Measurements from ENCODE around the gene LEO1.

The LEO1 gene

DNA sequence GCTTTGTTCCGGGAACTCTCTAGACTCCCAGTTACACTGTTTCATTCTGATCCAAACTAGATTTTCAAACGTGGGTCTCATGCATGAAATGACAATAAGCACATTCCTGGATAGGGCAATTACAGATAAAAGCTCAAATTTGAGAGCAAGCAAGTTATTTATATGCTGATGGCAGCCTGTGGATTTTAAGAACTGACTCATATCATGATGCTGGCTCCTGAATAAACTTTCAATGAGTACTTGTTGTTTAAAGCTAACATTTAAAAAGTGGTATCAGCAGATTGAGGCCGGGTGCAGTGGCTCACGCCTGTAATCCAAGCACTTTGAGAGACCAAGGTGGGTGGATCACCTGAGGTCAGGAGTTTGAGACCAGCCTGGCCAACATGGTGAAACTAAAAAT, 66.6 kb downstream of the LEO1 start:
- TF ChIP-seq EZH2 (IDR thresholded peaks at IDR 0.05; ENCODE audit: borderline replicate concordance, low read length) (no peak), CTCF (IDR thresholded peaks at IDR 0.05; ENCODE audit: low read length) (no peak)
- H3K79me2 ChIP-seq (ENCODE audit: insufficient read depth, low read length), result no peaks in the 10 kb centered on the region
- H3F3A ChIP-seq (ENCODE audit: insufficient read depth, low read length), result no peaks in the 10 kb centered on the region

DNA sequence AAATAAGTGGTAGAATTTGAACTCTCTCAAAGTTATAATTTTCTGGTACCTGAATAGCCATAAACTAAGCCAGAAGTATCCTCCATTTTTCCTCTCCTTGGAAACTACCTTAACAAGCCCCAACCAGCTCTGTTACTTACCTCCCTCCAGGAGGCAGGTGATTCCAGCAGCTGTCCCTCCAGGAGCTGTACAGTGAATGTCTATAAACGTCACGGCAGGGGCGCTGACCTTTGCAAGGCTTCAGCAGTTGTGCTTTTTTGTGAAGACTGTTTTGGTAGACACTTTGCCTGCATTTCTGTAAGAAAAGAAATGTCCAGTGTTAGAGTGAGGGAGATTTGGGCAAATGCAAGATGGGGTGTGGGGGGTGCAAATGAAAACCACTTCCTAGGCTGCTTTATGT, 67.2 kb downstream of the LEO1 start:
- Histone ChIP-seq H4K20me1 (ENCODE audit: insufficient read depth, low read length) (no peaks in the 10 kb centered on the region), H3K4me1 (ENCODE audit: insufficient read depth, low read length, severe bottlenecking) (no peaks in the 10 kb centered on the region), H2AFZ (ENCODE audit: low read length) (no peak overlapping the region), H3K27me3 (ENCODE audit: insufficient read depth, low read length) (no peaks in the 10 kb centered on the region), H3K36me3 (ENCODE audit: insufficient read depth, low read length) (peaks cover 61% of the 10 kb centered on the region), H3K79me2 (ENCODE audit: insufficient read depth, low read length) (no peaks in the 10 kb centered on the region), H3K9me2 (ENCODE audit: low read depth, low read length) (no peaks in the 10 kb centered on the region), H3K9ac (ENCODE audit: low read length) (no peak overlapping the region), H3K4me3 (ENCODE audit: low read depth, low read length, poor library complexity, severe bottlenecking) (no peak overlapping the region), H3K27ac (ENCODE audit: low read depth, low read length, poor library complexity, severe bottlenecking) (no peak overlapping the region), H3K4me2 (ENCODE audit: low read length) (no peak overlapping the region), H3F3A (ENCODE audit: insufficient read depth, low read length) (no peaks in the 10 kb centered on the region), H3K9me3 (ENCODE audit: low read length) (no peaks in the 10 kb centered on the region)
- TF ChIP-seq CTCF (IDR thresholded peaks at IDR 0.05; ENCODE audit: low read length), result no peak
- no peak for TF ChIP-seq EZH2 (IDR thresholded peaks at IDR 0.05; ENCODE audit: borderline replicate concordance, low read length)

More for the DNA sequence above, 66.6 kb downstream of the LEO1 start:
- no peaks in the 10 kb centered on the region for H4K20me1 ChIP-seq (ENCODE audit: insufficient read depth, low read length)
- no peak overlapping the region for H3K9ac ChIP-seq (ENCODE audit: low read length)
- no peak overlapping the region for H3K27ac ChIP-seq (ENCODE audit: low read depth, low read length, poor library complexity, severe bottlenecking)
- H3K27me3 ChIP-seq (ENCODE audit: insufficient read depth, low read length), result no peaks in the 10 kb centered on the region
- no peak overlapping the region for H3K4me3 ChIP-seq (ENCODE audit: low read depth, low read length, poor library complexity, severe bottlenecking)
- no peaks in the 10 kb centered on the region for H3K9me3 ChIP-seq (ENCODE audit: low read length)
- H2AFZ ChIP-seq (ENCODE audit: low read length), result no peak overlapping the region
- H3K9me2 ChIP-seq (ENCODE audit: low read depth, low read length), result no peaks in the 10 kb centered on the region
- H3K4me1 ChIP-seq (ENCODE audit: insufficient read depth, low read length, severe bottlenecking), result no peaks in the 10 kb centered on the region
- peaks cover 56% of the 10 kb centered on the region for H3K36me3 ChIP-seq (ENCODE audit: insufficient read depth, low read length)
- no peak overlapping the region for H3K4me2 ChIP-seq (ENCODE audit: low read length)

DNA sequence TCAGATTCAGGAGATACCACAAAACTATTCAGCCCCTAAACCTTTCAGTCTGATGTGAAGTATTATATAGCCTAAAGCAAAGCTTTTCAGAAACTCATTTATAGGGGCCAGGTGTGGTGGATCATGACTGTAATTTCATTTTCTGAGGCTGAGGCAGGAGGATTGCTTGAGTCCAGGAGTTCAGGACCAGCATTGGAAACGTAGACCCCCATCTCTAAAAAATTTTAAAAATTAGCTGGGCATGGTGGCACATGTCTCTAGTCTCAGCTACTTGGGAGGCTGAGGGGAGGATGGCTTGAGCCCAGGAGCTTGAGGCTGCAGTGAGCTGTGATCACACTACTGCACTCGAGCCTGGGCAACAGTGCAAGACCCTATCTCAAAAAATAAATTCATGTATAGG, 82.1 kb downstream of the LEO1 start:
- no peak overlapping the region for H3K4me3 ChIP-seq (ENCODE audit: low read depth, low read length, poor library complexity, severe bottlenecking)
- peaks cover 23% of the 10 kb centered on the region for H3K36me3 ChIP-seq (ENCODE audit: insufficient read depth, low read length)
- no peak overlapping the region for H2AFZ ChIP-seq (ENCODE audit: low read length)
- H3K9me3 ChIP-seq (ENCODE audit: low read length), result no peaks in the 10 kb centered on the region
- no peak overlapping the region for H3K9ac ChIP-seq (ENCODE audit: low read length)
- no peaks in the 10 kb centered on the region for H4K20me1 ChIP-seq (ENCODE audit: insufficient read depth, low read length)
- TF ChIP-seq EZH2 (IDR thresholded peaks at IDR 0.05; ENCODE audit: borderline replicate concordance, low read length), result no peak
- TF ChIP-seq CTCF (IDR thresholded peaks at IDR 0.05; ENCODE audit: low read length), result no peak
- no peaks in the 10 kb centered on the region for H3K4me1 ChIP-seq (ENCODE audit: insufficient read depth, low read length, severe bottlenecking)
- H3K79me2 ChIP-seq (ENCODE audit: insufficient read depth, low read length), result no peaks in the 10 kb centered on the region
- H3K9me2 ChIP-seq (ENCODE audit: low read depth, low read length), result no peaks in the 10 kb centered on the region
- no peak overlapping the region for H3K4me2 ChIP-seq (ENCODE audit: low read length)
- no peak overlapping the region for H3K27ac ChIP-seq (ENCODE audit: low read depth, low read length, poor library complexity, severe bottlenecking)
- no peaks in the 10 kb centered on the region for H3F3A ChIP-seq (ENCODE audit: insufficient read depth, low read length)
- H3K27me3 ChIP-seq (ENCODE audit: insufficient read depth, low read length), result no peaks in the 10 kb centered on the region
